GM12891 (cell line): ENCODE results near the gene CD59.

Experiments used
- PAX5 ChIP-seq: IDR thresholded peaks from 2 replicates; pipeline ENCODE4 v1.6.1; 2011; ENCODE audit warnings: low read length, moderate library complexity, mild to moderate bottlenecking; ENCODE audit not compliant: insufficient read depth, severe bottlenecking
- POLR2A ChIP-seq: IDR thresholded peaks from 2 replicates; pipeline ENCODE4 v1.6.1; 2011; ENCODE audit warnings: low read depth, low read length, control low read depth
- POLR2AphosphoS5 ChIP-seq: IDR thresholded peaks from 2 replicates; pipeline ENCODE4 v1.6.1; 2011; ENCODE audit warnings: low read depth, low read length, control low read depth
- POU2F2 ChIP-seq: IDR thresholded peaks from 2 replicates; pipeline ENCODE4 v1.6.1; 2011; ENCODE audit warnings: low read depth, mild to moderate bottlenecking, control low read depth, low read length, moderate library complexity
- SPI1 ChIP-seq: IDR thresholded peaks from 2 replicates; pipeline ENCODE4 v1.6.1; 2011; ENCODE audit warnings: low read depth, low read length, control low read depth
- TAF1 ChIP-seq: IDR thresholded peaks from 2 replicates; pipeline ENCODE4 v1.6.1; 2011; ENCODE audit warnings: low read depth, low read length, control low read depth

DNA sequence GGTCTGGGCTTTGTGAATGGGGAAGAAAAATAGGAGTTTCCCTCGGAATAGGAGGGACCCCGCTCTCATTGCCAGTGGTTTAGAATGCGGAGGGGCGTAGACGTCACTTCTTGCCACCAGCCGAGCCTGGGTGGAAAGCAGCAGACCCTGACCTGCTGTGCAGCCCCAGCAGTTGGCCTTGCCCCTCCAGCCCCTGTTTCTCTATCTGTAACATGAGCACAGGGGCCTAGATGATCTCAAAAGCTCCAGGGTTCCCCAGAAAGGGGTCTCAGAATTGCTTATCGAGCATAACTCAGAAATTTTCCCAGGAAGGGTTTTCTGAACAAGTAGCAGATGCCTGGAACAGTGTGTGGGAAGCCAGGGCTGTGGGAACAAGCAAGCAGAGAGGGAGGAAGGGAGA is 79.5 kb downstream of the CD59 start:
- TF ChIP-seq POLR2A (no peak), POLR2AphosphoS5 (no peak), SPI1 (no peak), TAF1 (no peak), POU2F2 (no peak), PAX5 (no peak)
